GM21360 (cell line): Measurements from ENCODE around the gene KLHDC2.
"Not testable (repeated sequence)": the region's sequence is repeated elsewhere in the genome, so short reads cannot be mapped to it uniquely, and the experiment has no call there.

Experiments
- ATAC-seq: cut with Tn5 transposase; IDR thresholded peaks from one replicate; pipeline ENCODE4 v1.9.1; 2021; ENCODE audit warnings: mild to moderate bottlenecking, moderate library complexity; ENCODE audit not compliant: unreplicated experiment

KLHDC2 gene

DNA sequence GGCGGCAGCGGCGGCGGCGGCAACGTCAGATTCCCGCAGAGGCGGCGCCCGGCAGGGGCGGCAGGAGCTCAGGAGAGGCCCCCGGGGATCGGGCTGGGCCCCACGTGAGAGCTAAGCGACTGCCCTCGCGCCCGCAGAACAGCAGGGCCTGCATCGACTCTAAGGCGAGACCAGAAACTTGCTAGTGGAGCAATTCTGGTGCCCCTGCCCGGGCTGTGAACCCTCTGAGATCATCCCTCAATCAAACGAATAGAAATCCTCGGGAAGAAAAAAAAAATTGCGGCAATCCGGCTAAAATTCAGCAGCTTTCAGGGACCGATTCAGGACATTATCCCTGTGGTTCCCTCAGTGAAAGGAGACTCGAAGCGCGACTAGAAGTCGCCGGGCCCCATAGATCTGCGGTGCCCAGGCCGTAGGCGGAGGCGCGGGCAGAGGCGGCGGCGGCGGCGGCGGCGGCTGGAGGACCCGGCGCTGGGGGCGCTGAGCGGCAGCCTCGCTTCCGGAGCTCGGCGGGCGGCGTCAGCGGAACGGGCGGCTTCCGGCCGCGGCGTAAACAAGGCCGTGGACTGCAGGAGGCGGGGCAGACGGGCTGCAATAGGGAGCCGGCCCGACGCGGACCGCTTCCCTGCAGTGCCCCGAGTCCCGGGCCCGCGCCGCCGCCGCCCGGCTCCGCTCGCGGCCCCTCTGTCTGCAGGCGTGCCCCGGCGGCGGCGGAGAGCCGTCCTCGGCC lies at the start of gene KLHDC2:
KLHDC2 (plus strand) TSS at position 583 of the 730 bp plus-strand sequence. CDS start 316 bp downstream, outside the sequence.
- ATAC-seq = peak; percentile 88

- ATAC-seq = no peak
These were observed 47.2 kb upstream of the KLHDC2 start for GRCh38 chr14:49720744-49721143.

DNA sequence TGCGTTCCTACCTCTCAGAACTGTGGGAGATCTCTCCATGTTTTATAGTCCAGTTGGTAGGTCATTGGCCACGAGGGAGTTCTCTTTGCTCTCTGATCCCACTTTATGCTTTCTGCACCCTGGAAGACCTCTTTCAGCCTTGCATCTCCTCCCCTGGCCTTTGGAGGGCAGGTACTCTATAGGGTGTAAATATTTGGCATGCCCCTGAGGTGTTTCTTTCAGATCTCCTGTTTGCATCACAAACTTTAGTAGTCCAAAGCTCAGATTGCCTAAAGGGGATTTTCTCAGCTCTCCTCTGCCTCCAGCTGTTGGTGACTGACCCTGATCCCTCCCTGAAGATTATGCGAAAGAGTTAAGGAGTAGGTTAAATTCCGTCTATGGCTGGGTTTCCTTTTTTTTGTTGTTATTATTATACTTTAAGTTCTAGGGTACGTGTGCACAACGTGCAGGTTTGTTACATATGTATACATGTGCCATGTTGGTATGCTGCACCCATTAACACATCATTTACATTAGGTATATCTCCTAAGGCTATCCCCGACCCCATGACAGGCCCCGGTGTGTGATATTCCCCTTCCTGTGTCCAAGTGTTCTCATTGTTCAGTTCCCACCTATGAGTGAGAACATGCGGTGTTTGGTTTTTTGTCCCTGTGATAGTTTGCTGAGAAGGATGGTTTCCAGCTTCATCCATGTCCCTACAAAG lies 46.1 kb upstream of the KLHDC2 start:
- ATAC-seq = not testable (repeated sequence)

DNA sequence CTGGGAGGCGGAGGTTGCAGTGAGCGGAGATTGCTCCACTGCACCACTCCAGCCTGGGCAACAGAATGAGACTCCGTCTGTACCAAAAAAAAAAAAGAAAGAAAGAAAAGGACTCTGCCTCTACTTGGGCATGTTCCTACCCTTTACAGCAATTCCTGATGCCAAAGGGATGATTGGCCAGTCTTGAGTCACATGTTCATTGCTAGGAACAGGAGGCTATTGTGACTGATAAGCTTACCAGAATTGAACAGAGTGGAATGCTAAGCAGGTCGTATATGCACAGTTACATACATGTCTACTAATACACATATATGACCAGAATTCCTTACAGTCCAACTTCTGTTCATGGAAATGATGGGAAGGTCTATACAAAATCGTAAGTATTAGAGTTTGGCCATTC lies 40.8 kb upstream of the KLHDC2 start:
- ATAC-seq = no peak

- ATAC-seq = no peak
These were observed 35.1 kb upstream of the KLHDC2 start for GRCh38 chr14:49732896-49733295.

DNA sequence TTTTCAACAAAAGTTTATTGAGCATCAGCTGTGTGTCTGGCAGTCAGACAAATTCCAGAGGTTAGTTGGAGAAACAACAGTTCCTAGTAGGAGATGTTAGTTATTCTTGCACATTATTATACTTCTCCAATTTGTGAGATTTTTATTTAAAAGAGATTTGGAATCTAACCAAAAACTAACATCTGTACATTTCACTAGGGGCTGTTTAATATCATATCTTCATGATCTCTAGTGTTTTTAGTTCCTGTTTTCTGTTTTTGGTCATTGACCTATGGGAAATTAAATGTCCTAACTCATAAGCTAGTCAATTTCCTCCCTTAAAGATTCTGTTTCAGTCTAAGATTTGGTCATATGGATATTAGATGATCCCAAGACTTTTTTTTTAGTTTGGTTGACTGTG lies 34.1 kb upstream of the KLHDC2 start:
- ATAC-seq = no peak

- ATAC-seq = not testable (repeated sequence)
These were observed 32.3 kb upstream of the KLHDC2 start for GRCh38 chr14:49735669-49736068.

DNA sequence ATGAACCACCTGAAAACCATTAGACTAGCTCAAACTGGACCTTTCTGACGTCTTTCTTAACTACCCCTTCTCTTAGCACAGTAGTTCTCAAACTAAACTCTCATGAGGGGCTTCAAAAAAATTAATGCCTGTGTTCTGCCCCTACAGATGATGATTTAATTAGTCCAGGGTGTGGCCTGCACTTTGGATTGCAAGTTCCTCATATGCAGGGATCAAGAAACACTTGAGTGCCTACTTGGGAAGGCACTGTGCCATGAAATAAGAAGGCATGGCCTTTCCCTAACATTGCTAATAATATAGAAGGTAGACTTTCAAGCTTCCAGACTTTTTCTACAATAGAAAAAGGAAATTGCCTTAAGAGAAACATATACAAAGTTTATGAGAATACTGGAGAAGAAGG lies 22.8 kb upstream of the KLHDC2 start:
- ATAC-seq = no peak

- ATAC-seq = not testable (repeated sequence)
These were observed 21.5 kb upstream of the KLHDC2 start for GRCh38 chr14:49746476-49746875.

GRCh38 chr14:49754570-49755097 lies 13.3 kb upstream of the KLHDC2 start:
- ATAC-seq = no peak

DNA sequence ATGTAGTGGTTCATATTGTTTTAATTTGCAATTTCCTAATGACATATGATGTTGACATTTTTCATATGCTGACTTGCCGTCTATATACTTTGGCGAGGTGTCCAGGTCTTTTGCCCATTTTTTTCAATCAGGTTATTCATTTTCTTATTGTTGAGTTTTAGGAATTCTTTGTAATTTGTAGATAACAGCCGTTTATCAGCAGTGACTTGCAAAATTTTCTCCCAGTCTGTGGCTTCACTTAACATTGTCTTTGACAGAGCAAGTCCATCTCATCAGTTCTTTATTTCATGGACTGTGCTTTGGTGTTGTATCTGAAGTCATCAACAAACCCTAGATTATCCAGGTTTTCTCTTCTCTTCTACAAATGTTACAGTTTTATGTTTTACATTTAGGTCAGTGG lies 12.6 kb upstream of the KLHDC2 start:
- ATAC-seq = no peak

GRCh38 chr14:49761839-49762551 lies 6.0 kb upstream of the KLHDC2 start:
- ATAC-seq = no peak

DNA sequence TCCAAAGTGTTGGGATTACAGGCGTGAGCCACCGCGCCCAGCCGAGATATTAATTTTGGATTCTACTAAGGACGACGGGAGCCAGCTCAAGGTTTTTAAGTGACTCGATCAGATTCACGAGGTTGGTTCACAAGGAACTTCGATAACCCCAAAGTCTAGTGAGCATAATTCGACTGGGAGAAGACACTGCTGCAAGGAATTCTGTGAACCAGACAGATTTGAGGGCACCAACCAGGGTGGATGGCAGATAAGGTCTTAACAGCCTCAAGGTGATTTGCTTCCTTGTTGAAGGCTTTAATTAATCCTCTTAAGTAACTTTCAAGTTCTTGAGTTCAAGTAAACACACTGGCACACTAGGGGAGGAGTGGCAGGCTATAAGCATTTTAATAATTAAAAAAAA lies 1.1 kb upstream of the KLHDC2 start:
- no peak for ATAC-seq

GRCh38 chr14:49767270-49767570 lies 733 bp upstream of the KLHDC2 start:
- ATAC-seq = no peak

- peak; percentile 38 for ATAC-seq
These were observed 558 bp downstream of the KLHDC2 start for GRCh38 chr14:49768301-49769121.

DNA sequence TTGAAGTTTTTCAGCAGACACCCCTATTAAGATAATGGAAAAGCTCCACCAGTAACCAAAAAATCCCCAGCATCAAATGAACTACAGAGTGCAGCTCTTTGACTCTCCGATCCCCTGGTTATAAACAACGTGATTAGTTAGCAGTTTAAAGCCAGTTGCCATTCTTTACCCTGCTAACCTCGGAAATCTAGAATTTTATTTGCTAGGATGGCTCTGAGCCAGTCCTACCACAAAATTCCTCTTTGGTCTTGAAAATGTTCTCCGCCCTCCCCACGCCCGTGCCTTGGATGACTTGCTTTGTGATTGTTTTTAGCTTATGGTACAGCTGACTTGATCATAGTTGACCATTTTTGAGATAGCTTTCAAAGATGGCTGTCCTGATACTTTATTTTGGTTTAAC lies 1.2 kb downstream of the KLHDC2 start:
- ATAC-seq = no peak

- no peak for ATAC-seq
These were observed 1.7 kb downstream of the KLHDC2 start for GRCh38 chr14:49769581-49770211.

GRCh38 chr14:49770212-49770817 lies 2.4 kb downstream of the KLHDC2 start:
- ATAC-seq = no peak

GRCh38 chr14:49771691-49772090 lies 3.7 kb downstream of the KLHDC2 start:
- ATAC-seq = not testable (repeated sequence)

DNA sequence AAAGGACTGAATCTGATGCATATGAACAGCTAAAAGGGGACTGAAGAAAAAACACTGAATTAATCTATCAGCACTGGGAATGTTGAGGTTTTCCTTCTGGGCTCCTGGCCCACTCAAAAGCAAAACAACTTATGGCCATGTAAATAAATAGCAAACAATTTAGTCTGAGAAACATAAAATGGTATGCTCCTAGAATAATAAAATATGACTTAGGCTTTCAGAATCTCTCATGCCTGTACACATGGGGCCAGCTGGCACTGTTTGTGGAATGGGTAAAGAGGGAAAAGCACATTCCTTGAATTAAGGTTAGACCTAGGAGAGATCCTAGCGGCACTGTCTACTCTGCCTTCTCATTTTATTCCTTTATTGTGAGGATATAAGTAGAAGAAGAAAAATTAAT lies 6.2 kb downstream of the KLHDC2 start:
- ATAC-seq = no peak
